GM20000 (cell line): ENCODE data around the gene ELP5.

Source experiments
- DNase-seq: peaks from one replicate; pipeline ENCODE4 v3.0.0; 2012; ENCODE audit warnings: low spot score
- CTCF ChIP-seq: IDR thresholded peaks from 2 replicates; pipeline ENCODE4 v1.5.1; 2012; ENCODE audit warnings: mild to moderate bottlenecking, control low read depth; ENCODE audit errors: extremely low read depth, missing control alignments

The ELP5 gene

GRCh38 chr17:7238420-7239090 lies 13.5 kb upstream of the ELP5 start:
- TF ChIP-seq CTCF, result no peak
- DNase-seq, result peak; percentile 47

GRCh38 chr17:7239091-7240027 lies 12.7 kb upstream of the ELP5 start, which contains the start of gene PHF23:
Gene PHF23, minus strand, starts transcription at chr17:7239457. Its CDS starts 178 bp downstream, at chr17:7239279.
- peak; percentile 98 for DNase-seq
- no peak for TF ChIP-seq CTCF

- TF ChIP-seq CTCF, result no peak
- no peak for DNase-seq
Observed at GRCh38 chr17:7240375-7240774, 11.6 kb upstream of the ELP5 start.

GRCh38 chr17:7241090-7241733 lies 10.8 kb upstream of the ELP5 start:
- no peak for DNase-seq
- TF ChIP-seq CTCF, result no peak

- peak; percentile 85 for DNase-seq
- no peak for TF ChIP-seq CTCF
Observed at GRCh38 chr17:7241783-7242716, 10.0 kb upstream of the ELP5 start, which contains the start of gene GABARAP. Gene GABARAP, minus strand, starts transcription at chr17:7242449. Its CDS starts 119 bp downstream, at chr17:7242330.

- peak; percentile 91 for DNase-seq
- no peak for TF ChIP-seq CTCF
Observed at GRCh38 chr17:7242717-7243452, 9.1 kb upstream of the ELP5 start.
